ENCODE measurements around the gene GATA2.

DNA sequence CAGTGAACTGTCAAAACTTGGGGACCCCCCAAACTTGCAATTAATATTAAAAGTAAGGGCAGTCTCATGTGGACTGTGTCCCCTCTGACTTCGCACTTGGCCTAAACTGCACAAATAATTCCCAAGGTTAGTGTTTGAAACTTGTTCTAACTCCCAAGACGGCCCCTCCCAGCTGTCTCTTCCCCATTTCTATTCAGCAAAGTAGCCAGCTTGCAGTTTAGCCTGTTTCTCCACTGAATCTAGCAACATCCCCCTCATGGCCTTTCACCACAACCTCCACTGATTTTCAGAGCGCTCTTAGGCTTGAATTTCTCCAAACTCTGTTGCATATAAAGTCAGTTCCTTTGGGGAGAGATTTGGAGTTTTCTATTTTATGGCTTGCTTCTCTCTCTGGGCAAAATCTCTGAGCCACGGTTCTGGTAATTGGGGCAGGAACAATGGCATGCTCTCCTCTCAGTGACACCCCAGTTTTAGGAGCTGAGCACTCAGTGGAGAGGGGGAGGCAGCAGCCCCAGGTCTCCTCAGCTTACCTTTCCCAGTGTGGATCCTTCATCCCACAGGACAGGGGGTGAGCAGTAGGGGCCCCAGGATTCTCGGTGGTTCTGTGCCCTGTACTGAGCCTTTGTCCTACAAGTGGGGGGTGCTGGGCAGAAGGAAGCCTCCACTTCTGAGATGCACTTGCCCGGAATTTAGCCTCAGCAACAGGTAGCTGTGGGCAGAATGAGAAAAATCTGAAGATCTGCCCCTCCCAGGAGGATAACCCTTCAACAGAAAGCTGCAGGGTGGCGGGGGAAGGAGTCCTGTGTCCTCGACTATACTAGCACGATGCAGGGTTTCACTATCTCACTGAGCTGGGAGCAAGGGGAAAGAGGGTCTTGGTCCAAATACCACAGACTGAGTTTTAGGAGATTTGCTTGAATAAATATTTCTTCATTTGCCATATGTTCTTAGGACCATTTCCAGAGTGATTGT, 39.3 kb upstream of the GATA2 start:
- TF ChIP-seq, protein P1, sequence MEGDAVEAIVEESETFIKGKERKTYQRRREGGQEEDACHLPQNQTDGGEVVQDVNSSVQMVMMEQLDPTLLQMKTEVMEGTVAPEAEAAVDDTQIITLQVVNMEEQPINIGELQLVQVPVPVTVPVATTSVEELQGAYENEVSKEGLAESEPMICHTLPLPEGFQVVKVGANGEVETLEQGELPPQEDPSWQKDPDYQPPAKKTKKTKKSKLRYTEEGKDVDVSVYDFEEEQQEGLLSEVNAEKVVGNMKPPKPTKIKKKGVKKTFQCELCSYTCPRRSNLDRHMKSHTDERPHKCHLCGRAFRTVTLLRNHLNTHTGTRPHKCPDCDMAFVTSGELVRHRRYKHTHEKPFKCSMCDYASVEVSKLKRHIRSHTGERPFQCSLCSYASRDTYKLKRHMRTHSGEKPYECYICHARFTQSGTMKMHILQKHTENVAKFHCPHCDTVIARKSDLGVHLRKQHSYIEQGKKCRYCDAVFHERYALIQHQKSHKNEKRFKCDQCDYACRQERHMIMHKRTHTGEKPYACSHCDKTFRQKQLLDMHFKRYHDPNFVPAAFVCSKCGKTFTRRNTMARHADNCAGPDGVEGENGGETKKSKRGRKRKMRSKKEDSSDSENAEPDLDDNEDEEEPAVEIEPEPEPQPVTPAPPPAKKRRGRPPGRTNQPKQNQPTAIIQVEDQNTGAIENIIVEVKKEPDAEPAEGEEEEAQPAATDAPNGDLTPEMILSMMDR (IDR thresholded peaks at IDR 0.05; ENCODE audit: insufficient read depth, low read length, poor library complexity, severe bottlenecking): no peak
- no peak for TF ChIP-seq EZH2phosphoT487 (conservative IDR thresholded peaks at IDR 0.05; ENCODE audit: low read length)

All from SU-DHL-6 (cell line).